Fibroblast of skin of left biceps (primary cell): ENCODE data around the gene NFXL1.
"Not testable (repeated sequence)": the region's sequence is repeated elsewhere in the genome, so short reads cannot be mapped to it uniquely, and the experiment has no call there.

Source experiments
- DNase-seq, 2 experiments: peaks; one replicate each; pipeline ENCODE4 v3.0.0-alpha.2; 2013; ENCODE audit warnings: low read depth in 2 of 2

Gene NFXL1

GRCh38 chr4:47914220-47914925 is at the start of gene NFXL1:
Gene NFXL1 (minus strand): TSS chr4:47914583. CDS start chr4:47914203, 380 bp downstream.
- peak; percentile 91 to 92 for DNase-seq

GRCh38 chr4:47954677-47955076 is 40.3 kb upstream of the NFXL1 start:
- DNase-seq = no peak

- DNase-seq = no peak
Measured at GRCh38 chr4:47954245-47954644, 39.9 kb upstream of the NFXL1 start.

GRCh38 chr4:47945930-47946726 is 31.7 kb upstream of the NFXL1 start:
- no peak for DNase-seq

GRCh38 chr4:47942081-47942819 is 27.9 kb upstream of the NFXL1 start:
- DNase-seq = no peak

GRCh38 chr4:47939456-47939855 is 25.1 kb upstream of the NFXL1 start:
- DNase-seq = no peak

- DNase-seq = no peak
Measured at GRCh38 chr4:47936336-47936735, 22.0 kb upstream of the NFXL1 start.

GRCh38 chr4:47933840-47934239 is 19.5 kb upstream of the NFXL1 start:
- peak; percentile 20 to 34 for DNase-seq

GRCh38 chr4:47930971-47931804 is 16.8 kb upstream of the NFXL1 start:
- peak; percentile 86 to 90 for DNase-seq

GRCh38 chr4:47929682-47930201 is 15.4 kb upstream of the NFXL1 start:
- no peak for DNase-seq

- DNase-seq = peak in 1 of 2 experiments; percentile 7
Measured at GRCh38 chr4:47926667-47927258, 12.4 kb upstream of the NFXL1 start.

GRCh38 chr4:47923261-47923608 is 8.9 kb upstream of the NFXL1 start:
- DNase-seq = not testable (repeated sequence)

GRCh38 chr4:47922436-47923260 is 8.3 kb upstream of the NFXL1 start:
- not testable (repeated sequence) for DNase-seq

GRCh38 chr4:47917163-47917562 is 2.8 kb upstream of the NFXL1 start:
- not testable (repeated sequence) for DNase-seq

GRCh38 chr4:47915378-47915777 is 995 bp upstream of the NFXL1 start:
- DNase-seq = no peak

GRCh38 chr4:47914926-47915237 is 499 bp upstream of the NFXL1 start:
- no peak for DNase-seq

GRCh38 chr4:47913861-47914219 is 543 bp downstream of the NFXL1 start:
- DNase-seq = no peak

GRCh38 chr4:47913330-47913729 is 1.1 kb downstream of the NFXL1 start:
- no peak for DNase-seq

GRCh38 chr4:47907089-47907646 is 7.2 kb downstream of the NFXL1 start:
- no peak for DNase-seq

GRCh38 chr4:47899639-47900038 is 14.7 kb downstream of the NFXL1 start:
- no peak for DNase-seq
